Fibroblast of pulmonary artery (primary cell): ENCODE data around the gene MITF.

ENCODE experiments used
- DNase-seq: peaks from one replicate; pipeline ENCODE4 v3.0.0-alpha.2; 2010; ENCODE audit warnings: low read depth
- H3K4me3 ChIP-seq: replicated peaks from 2 replicates; pipeline ENCODE4 v1.5.1; 2011; ENCODE audit warnings: low read depth, mild to moderate bottlenecking, control low read depth, low read length, moderate library complexity
- TF ChIP-seq, protein P1 (sequence below): IDR thresholded peaks from 2 replicates; pipeline ENCODE4 v1.5.1; 2011; ENCODE audit warnings: mild to moderate bottlenecking, control low read depth, low read length, inconsistent platforms; ENCODE audit errors: missing control alignments

Gene MITF

GRCh38 chr3:69698728-69699127 is 40.5 kb upstream of the MITF start:
- H3K4me3 ChIP-seq = no peak overlapping the region
- no peak for DNase-seq
- TF ChIP-seq, protein P1, sequence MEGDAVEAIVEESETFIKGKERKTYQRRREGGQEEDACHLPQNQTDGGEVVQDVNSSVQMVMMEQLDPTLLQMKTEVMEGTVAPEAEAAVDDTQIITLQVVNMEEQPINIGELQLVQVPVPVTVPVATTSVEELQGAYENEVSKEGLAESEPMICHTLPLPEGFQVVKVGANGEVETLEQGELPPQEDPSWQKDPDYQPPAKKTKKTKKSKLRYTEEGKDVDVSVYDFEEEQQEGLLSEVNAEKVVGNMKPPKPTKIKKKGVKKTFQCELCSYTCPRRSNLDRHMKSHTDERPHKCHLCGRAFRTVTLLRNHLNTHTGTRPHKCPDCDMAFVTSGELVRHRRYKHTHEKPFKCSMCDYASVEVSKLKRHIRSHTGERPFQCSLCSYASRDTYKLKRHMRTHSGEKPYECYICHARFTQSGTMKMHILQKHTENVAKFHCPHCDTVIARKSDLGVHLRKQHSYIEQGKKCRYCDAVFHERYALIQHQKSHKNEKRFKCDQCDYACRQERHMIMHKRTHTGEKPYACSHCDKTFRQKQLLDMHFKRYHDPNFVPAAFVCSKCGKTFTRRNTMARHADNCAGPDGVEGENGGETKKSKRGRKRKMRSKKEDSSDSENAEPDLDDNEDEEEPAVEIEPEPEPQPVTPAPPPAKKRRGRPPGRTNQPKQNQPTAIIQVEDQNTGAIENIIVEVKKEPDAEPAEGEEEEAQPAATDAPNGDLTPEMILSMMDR = no peak

- TF ChIP-seq, protein P1 = no peak
- no peak for DNase-seq
- no peak overlapping the region for H3K4me3 ChIP-seq
These were observed 40.1 kb upstream of the MITF start for GRCh38 chr3:69699183-69699582.

DNA sequence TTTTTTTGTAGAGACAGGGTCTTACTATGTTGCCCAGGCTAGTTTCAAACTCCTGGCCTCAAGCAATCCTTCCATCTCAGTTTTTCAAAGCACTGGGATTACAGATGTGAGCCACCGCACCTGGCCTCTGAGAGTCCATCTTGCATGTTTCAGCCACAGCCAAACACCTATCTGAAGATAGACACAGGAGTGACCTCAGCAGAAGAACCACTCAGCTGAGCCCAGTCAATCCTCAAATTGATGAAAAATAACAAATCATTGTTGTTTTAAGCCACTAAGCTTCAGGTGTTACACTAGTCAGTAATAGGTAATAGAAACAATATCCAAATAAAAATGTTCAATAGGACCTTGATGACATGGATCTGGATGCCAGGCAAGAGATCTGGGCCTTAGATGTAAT is 38.3 kb upstream of the MITF start:
- TF ChIP-seq, protein P1 = no peak
- no peak for DNase-seq
- H3K4me3 ChIP-seq = no peak overlapping the region

DNA sequence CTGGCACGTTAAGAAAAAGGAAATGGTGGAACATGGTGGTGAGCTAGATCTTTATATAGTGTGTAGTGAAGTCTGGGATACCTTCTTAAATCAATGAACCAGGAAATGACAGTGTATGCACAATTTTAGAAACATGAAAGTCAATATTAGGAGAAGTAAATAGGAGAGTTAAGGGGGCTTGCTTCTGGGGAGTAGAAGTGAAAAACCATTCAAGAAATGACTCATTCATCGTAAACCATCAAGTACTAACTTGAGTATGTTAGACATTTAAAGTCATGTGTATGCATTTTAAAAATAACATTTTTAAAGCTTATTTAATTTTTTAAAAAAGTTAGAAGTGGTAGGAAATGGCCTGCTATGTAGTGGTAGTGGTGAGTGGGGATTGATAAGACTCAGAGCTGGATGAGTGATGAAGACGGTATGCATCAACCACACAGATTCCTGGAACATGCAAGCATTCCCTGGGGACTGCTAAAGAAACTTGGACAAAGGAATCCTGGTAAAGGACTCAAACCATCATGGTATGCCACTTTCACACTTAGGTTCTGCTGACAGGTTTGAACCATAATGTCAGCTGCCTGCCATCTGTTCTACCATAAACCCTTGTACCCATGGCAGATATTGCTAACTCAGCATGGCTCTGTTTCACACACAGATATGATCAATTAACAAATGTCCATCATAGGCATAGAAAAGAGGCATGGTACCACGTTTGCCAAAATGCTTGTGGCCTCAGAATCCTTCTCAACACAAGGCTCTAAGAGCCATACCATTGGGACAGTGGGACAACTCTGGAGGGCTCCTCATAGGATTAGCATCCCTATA is 28.9 kb upstream of the MITF start:
- TF ChIP-seq, protein P1 = no peak
- peak; percentile 20 for DNase-seq
- H3K4me3 ChIP-seq = no peak overlapping the region

DNA sequence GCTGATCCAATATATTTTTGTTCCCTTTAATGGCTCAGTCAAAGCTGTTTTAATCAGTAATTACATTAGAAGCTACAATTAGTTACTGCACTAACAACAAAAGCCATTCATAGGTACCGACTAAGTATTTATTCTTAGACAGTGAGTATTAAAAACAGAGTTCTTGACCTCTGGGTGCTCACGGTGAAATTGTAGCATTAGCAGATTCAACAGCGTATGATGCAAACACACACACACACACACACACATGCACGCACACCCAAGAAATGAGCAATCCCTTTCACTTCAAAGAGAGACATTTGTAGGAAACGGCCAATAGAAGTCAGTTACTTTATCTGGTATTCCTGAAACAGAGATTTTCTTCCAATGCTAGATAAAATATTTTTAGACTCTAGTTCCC is 27.0 kb upstream of the MITF start:
- TF ChIP-seq, protein P1 = no peak
- H3K4me3 ChIP-seq = no peak overlapping the region
- DNase-seq = no peak

DNA sequence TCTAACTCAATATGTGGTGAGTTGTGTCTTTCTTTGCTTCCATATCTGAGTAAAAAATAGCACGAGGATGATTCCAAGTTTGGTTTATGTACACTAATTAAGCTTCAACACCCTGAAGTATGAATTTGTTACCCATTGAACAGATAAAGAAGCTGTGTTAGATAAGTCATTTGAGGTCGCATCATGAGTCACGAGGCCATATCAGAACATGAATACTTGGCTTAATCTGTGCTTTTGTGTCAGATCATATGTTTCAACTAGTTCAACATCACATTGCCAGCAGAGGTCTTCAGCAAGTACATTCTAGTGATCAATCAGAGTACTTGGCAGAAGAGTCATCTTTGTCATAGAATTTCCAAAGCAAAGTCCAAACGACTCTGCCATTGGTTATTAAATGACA is 26.3 kb upstream of the MITF start:
- H3K4me3 ChIP-seq = no peak overlapping the region
- TF ChIP-seq, protein P1 = no peak
- DNase-seq = no peak

GRCh38 chr3:69715204-69715603 is 24.1 kb upstream of the MITF start:
- TF ChIP-seq, protein P1 = no peak
- DNase-seq = no peak
- no peak overlapping the region for H3K4me3 ChIP-seq
